Fibroblast of upper back skin (primary cell): ENCODE data around the gene PTCHD1.

Source experiments
- DNase-seq: peaks from one replicate; pipeline ENCODE4 v3.0.0-alpha.2; 2013

Gene PTCHD1

GRCh38 chrX:23364416-23364815 is 29.8 kb downstream of the PTCHD1 start:
- DNase-seq: no peak

DNA sequence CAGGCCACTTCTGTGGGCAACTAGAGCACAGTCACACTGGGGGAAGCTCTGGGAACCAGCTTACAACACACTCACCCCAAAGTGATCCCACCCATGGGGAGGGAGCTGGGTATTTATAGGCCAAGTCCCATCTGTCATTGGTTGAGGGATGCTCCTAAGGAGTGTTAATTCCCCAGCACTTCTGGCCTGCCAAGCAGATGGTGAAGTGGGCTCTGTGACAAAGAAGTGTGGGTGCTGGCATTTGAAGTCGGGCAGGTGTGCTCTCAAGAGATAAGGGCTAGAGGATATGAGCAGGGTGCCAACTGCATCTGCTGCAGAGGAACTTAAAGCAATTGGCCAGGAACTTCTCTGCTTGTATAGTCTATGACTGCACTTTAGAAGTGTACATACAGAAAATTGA is 30.9 kb downstream of the PTCHD1 start:
- DNase-seq: no peak

- no peak for DNase-seq
Observed at GRCh38 chrX:23366914-23367313, 32.3 kb downstream of the PTCHD1 start.

GRCh38 chrX:23369027-23369426 is 34.4 kb downstream of the PTCHD1 start:
- DNase-seq: no peak

DNA sequence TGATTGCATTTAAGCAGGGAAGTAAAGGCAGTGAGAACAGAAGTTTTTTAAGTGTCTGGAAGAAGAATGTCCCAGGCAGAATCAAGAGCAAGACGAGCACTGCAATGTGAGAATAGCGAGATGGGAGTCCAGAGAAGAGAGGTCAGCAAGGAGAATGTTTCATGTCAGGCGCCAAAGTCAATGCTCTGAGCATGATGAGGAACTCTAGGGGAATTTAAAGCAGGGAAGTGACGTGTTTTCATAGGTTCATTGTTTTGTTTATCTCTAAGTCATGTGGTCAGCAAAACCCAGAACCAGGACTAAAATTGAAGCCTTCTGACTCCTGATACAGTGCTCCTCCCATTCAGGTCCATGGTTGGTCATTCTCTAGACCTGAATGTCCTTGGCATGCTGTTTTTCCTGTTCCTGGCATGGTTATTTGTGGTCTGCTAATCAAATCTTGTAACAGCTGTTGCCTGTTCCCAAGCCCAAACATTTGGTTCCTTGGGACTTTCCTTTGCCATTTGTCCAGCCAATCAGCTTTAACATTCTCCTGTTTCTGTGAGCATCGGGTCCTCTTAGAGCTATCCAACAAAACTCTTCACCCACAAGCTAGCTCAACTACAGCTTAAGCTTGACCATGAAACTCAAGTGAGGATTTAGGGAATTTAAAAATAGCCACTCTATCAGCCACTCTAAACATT is 37.7 kb downstream of the PTCHD1 start:
- no peak for DNase-seq

DNA sequence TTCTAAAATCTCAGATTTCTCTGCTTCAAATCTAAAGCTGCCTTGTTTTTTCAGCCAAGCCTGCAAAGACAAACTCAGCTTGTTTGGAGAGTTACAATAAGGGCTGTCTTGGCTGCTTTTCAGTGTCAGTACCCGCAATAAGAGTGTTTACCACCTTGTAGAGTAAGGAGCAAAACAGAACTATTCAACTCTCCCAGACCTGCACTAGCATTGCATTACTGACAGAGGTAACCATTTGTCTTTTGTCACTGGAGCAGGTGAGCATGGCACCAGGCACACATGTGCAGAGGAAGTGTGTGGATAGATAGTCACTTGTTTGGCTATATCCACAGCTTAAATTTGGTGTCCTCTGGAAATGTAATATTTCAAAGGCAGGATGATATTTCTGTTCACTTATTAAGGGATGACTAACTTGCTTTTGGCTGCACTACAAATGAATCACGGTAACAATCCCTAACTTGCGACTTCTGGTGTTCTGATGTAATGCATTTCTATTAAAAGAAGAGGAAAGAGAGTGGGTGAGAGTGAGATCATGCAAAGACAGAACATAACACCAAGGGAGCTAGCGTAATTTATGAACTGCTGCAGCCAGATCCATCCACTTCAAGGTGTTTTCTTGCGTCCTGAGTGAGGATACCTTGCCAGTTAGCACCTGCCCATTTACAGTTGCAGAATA is 38.6 kb downstream of the PTCHD1 start:
- peak; percentile 71 for DNase-seq

DNA sequence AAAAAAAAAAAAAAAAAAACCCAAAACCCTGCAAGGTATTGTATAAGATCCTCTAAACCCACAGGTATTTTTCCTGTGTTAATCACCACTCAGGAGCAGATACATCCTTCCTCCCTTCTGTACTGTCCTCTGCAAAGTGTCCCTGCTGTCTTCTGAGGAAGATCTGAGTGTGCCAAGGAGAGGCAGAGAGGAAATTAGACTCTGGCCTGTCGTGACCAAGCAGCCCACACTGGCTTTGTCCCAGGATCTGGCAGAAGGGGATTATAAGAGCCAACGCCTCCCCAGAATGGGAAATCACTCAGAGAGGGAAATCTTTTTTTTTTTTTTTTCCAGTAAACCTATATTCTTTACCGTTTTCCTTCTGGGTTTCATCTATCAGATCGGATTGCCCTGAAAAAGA is 39.6 kb downstream of the PTCHD1 start:
- DNase-seq: no peak

GRCh38 chrX:23376581-23376980 is 41.9 kb downstream of the PTCHD1 start:
- no peak for DNase-seq

- no peak for DNase-seq
Observed at GRCh38 chrX:23380581-23380980, 45.9 kb downstream of the PTCHD1 start.

GRCh38 chrX:23381099-23382087 is 46.7 kb downstream of the PTCHD1 start:
- no peak for DNase-seq

- no peak for DNase-seq
Observed at GRCh38 chrX:23382572-23382971, 47.9 kb downstream of the PTCHD1 start.

DNA sequence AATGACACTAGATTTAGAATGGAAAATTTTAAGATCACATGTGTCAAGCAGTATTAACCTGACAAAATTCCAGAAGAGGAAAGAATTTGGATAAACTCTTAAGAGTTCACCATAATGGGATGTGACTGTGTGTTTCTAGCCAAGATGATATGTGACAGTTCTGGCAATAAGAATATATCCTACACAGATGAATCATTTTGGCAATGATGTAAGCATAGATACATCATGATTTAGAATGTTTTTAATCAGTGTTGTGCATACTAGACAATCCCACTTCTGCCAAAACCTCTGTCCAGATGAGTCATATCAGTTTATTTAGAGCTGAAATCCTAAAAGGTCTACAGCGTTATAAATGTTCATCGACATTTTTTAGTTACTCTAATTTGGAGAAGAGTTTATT is 48.8 kb downstream of the PTCHD1 start:
- DNase-seq: peak; percentile 72

DNA sequence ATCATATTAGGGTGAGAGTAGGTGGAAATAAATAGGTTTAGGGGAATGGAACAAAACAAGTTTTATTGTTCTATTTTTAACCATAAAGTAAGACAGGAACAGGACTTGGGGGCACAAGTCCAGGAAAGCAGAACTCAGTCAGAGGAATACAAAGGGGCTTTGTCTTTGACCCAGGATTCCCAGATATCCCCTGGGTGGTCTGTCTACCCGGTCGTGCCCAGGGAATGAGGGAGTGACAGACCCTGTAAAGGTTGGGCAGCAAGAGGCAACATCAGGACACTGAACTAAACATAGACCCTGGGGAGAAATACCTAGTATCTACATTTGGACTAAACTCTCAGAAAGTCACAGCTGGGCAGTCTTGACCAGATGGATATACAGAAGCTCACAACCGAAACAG is 50.6 kb downstream of the PTCHD1 start:
- DNase-seq: no peak

DNA sequence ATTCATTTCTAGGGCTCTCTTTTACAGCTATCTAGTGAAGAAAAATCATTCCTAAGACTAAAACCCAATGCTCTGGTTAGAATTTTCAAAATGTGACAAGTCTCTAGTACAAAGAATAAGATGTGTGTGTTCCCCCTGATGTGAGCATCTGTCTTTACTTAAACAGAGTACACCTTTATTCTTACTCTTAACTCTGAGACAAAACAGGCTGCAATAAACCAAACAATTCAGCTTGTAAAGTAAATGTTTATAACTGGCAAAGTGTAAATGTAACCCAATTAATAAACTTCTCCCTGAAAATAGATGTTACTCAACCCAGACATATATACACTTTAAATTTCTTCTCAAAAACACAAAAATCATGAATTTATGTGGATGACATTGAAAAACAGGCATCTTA is 51.6 kb downstream of the PTCHD1 start:
- DNase-seq: no peak

GRCh38 chrX:23386726-23387125 is 52.1 kb downstream of the PTCHD1 start:
- no peak for DNase-seq

GRCh38 chrX:23387550-23388184 is 53.0 kb downstream of the PTCHD1 start:
- peak; percentile 12 for DNase-seq

DNA sequence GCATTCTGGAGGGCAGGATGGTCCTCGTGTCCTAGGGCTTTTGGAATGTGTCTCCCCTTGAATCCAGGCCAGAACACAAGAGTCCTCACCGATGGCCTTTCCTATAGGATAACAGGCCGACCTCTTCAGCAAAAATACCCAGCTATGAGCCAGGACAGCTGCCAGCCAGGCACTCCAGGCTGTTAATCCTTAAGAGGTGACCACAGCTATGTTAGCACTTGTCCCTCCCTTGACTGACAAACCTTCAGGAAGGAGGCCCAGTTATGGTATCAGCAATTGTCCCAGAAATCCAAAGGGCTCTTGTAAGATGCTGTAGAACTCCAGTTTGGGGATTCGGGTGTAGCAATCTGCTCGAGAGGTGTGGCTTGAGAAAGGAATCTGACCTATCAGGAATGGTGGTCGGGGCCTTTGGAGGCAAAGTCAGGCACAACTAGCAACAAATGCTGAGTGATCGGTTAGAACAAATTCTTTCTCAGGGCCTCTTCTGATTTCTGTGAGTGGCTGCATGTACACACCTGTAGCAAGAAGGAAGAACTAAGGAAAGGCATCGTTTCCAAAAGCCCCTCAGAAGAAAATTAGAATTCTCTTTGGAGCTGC is 54.6 kb downstream of the PTCHD1 start:
- DNase-seq: no peak

DNA sequence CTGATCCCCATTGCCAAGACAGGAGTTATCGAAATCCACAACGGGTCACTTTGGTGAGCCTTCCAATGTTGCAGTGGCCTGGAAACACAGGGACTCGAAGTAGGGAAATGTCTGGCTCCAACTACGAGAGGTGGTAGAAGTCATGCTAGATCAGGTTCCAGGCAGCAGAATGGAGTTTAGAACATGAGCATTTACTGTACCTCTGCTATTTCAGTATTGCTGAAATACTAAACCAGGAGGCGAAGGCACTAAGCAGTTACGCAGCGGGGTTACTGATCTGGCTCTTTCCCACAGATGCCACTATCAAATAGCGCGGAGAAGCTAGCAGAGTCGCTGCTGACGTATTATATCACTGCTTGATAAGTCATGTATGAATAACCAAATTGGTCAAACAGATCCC is 56.3 kb downstream of the PTCHD1 start:
- DNase-seq: no peak

GRCh38 chrX:23392195-23392594 is 57.5 kb downstream of the PTCHD1 start:
- no peak for DNase-seq

DNA sequence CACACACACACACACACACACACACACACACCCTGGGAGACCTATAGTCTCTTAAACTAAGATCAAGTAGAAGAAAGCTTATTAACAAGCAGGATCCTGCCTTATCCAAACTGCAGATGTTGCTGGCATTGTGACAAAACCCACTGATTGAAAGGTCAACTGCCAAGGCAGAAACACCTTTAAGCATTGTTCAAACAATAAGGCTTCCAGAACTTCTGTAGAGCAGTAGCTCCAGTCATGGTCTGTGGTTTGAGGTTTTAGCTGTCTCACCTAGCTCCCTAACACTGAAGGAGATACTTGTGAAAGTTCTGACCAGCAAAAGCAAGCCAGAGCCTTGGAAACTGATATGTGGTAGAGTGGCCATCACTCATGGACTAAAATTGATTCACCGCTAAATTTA is 59.8 kb downstream of the PTCHD1 start:
- no peak for DNase-seq

DNA sequence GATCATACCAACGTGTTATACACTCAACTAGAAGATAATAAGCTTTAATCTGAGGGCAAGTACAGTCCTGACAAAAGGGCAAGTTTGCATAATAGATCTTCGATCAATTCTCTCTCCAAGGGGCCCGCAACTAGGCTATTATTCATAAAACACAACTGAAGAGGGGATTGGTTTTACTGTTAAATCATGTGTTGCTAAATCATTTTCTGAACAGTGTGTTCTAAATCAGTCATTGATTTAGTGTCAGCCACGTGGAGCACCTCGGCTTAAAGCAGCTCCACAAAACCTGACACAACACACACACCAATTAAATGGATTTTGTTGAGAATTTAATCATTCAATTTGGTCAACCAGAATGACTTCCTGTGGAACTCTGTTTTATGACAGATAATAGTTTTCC is 61.6 kb downstream of the PTCHD1 start:
- DNase-seq: no peak

GRCh38 chrX:23398570-23398969 is 63.9 kb downstream of the PTCHD1 start:
- DNase-seq: no peak

GRCh38 chrX:23403849-23404248 is 69.2 kb downstream of the PTCHD1 start:
- no peak for DNase-seq
